ENCODE measurements around the gene EIF6. TPM values are rescaled to one million over a fixed set of nuclear protein-coding genes. Genes with fewer than 3 reads are reported as not detected.

EIF6 gene
- total RNA-seq, 4 donors from 2014 or later, result 111 to 229 (median 174) TPM

GRCh38 chr20:35328095-35328685 lies 43.6 kb upstream of the EIF6 start:
- no peak for DNase-seq (ENCODE audit: low spot score in 2 of 2)
- Histone ChIP-seq H3K4me3 (no peak overlapping the region), H3K27ac (no peak overlapping the region), H3K4me1 (peaks cover 7% of the 10 kb centered on the region), H3K36me3 (no peaks in the 10 kb centered on the region), H3K9me3 (no peaks in the 10 kb centered on the region), H3K27me3 (no peaks in the 10 kb centered on the region)
- 95% methylated on average over 3 of the region's 3 CpGs for WGBS
- TF ChIP-seq POLR2AphosphoS5 (IDR thresholded peaks at IDR 0.05) (no peak), CTCF (IDR thresholded peaks at IDR 0.05) (no peak), EP300 (IDR thresholded peaks at IDR 0.05) (no peak), POLR2A (IDR thresholded peaks at IDR 0.05) (no peak)

- no peaks in the 10 kb centered on the region for H3K9me3 ChIP-seq
- peaks cover 7% of the 10 kb centered on the region for H3K4me1 ChIP-seq
- no peak overlapping the region for H3K27ac ChIP-seq
- TF ChIP-seq CTCF (IDR thresholded peaks at IDR 0.05) (no peak), POLR2AphosphoS5 (IDR thresholded peaks at IDR 0.05) (no peak), EP300 (IDR thresholded peaks at IDR 0.05) (no peak), POLR2A (IDR thresholded peaks at IDR 0.05) (no peak)
- no peaks in the 10 kb centered on the region for H3K27me3 ChIP-seq
- no peaks in the 10 kb centered on the region for H3K36me3 ChIP-seq
- no peak overlapping the region for H3K4me3 ChIP-seq
- DNase-seq (ENCODE audit: low spot score in 2 of 2), result no peak
- 98% methylated on average over 4 of the region's 4 CpGs for WGBS
Observed at GRCh38 chr20:35327074-35327976, 42.8 kb upstream of the EIF6 start.

GRCh38 chr20:35326740-35327073 lies 42.1 kb upstream of the EIF6 start:
- 85% methylated on average over 3 of the region's 3 CpGs for WGBS
- Histone ChIP-seq H3K27ac (no peak overlapping the region), H3K36me3 (no peaks in the 10 kb centered on the region), H3K27me3 (no peaks in the 10 kb centered on the region), H3K4me3 (no peak overlapping the region), H3K4me1 (peaks cover 7% of the 10 kb centered on the region), H3K9me3 (no peaks in the 10 kb centered on the region)
- no peak for DNase-seq (ENCODE audit: low spot score in 2 of 2)
- no peak for TF ChIP-seq EP300 (IDR thresholded peaks at IDR 0.05)
- no peak for TF ChIP-seq CTCF (IDR thresholded peaks at IDR 0.05)
- TF ChIP-seq POLR2A (IDR thresholded peaks at IDR 0.05), result no peak
- no peak for TF ChIP-seq POLR2AphosphoS5 (IDR thresholded peaks at IDR 0.05)

GRCh38 chr20:35326021-35326739 lies 41.6 kb upstream of the EIF6 start:
- H3K27me3 ChIP-seq, result no peaks in the 10 kb centered on the region
- WGBS, result 79% methylated on average over 11 of the region's 11 CpGs
- H3K4me3 ChIP-seq, result no peak overlapping the region
- TF ChIP-seq POLR2AphosphoS5 (IDR thresholded peaks at IDR 0.05), result no peak
- TF ChIP-seq EP300 (IDR thresholded peaks at IDR 0.05), result no peak
- TF ChIP-seq POLR2A (IDR thresholded peaks at IDR 0.05), result no peak
- TF ChIP-seq CTCF (IDR thresholded peaks at IDR 0.05), result no peak
- no peak overlapping the region for H3K27ac ChIP-seq
- DNase-seq (ENCODE audit: low spot score in 2 of 2), result no peak
- H3K36me3 ChIP-seq, result no peaks in the 10 kb centered on the region
- peaks cover 7% of the 10 kb centered on the region for H3K4me1 ChIP-seq
- H3K9me3 ChIP-seq, result no peaks in the 10 kb centered on the region

GRCh38 chr20:35325401-35325800 lies 40.8 kb upstream of the EIF6 start:
- TF ChIP-seq POLR2AphosphoS5 (IDR thresholded peaks at IDR 0.05) (no peak), POLR2A (IDR thresholded peaks at IDR 0.05) (no peak), CTCF (IDR thresholded peaks at IDR 0.05) (no peak), EP300 (IDR thresholded peaks at IDR 0.05) (no peak)
- Histone ChIP-seq H3K4me3 (no peak overlapping the region), H3K4me1 (peaks cover 7% of the 10 kb centered on the region), H3K27me3 (no peaks in the 10 kb centered on the region), H3K9me3 (no peaks in the 10 kb centered on the region), H3K27ac (no peak overlapping the region), H3K36me3 (no peaks in the 10 kb centered on the region)
- DNase-seq (ENCODE audit: low spot score in 2 of 2), result no peak
- 92% methylated on average over 6 of the region's 6 CpGs for whole genome bisulfite sequencing
